ENCODE data around the gene PDGFRB.

GRCh38 chr5:150148117-150148927, 7.3 kb downstream of the PDGFRB start:
- TF ChIP-seq POLR2AphosphoS5 (IDR thresholded peaks at IDR 0.05) (no peak), CTCF (IDR thresholded peaks at IDR 0.05) (no peak), EP300 (IDR thresholded peaks at IDR 0.05; ENCODE audit: low read depth) (no peak)
